Dedifferentiated amniotic fluid mesenchymal stem cell (primary cell): ENCODE measurements around the gene NID2.

ENCODE experiments used
- DNase-seq: peaks from one replicate; pipeline ENCODE4 v3.0.0-alpha.2; 2016; ENCODE audit errors: extremely low spot score

Gene NID2

DNA sequence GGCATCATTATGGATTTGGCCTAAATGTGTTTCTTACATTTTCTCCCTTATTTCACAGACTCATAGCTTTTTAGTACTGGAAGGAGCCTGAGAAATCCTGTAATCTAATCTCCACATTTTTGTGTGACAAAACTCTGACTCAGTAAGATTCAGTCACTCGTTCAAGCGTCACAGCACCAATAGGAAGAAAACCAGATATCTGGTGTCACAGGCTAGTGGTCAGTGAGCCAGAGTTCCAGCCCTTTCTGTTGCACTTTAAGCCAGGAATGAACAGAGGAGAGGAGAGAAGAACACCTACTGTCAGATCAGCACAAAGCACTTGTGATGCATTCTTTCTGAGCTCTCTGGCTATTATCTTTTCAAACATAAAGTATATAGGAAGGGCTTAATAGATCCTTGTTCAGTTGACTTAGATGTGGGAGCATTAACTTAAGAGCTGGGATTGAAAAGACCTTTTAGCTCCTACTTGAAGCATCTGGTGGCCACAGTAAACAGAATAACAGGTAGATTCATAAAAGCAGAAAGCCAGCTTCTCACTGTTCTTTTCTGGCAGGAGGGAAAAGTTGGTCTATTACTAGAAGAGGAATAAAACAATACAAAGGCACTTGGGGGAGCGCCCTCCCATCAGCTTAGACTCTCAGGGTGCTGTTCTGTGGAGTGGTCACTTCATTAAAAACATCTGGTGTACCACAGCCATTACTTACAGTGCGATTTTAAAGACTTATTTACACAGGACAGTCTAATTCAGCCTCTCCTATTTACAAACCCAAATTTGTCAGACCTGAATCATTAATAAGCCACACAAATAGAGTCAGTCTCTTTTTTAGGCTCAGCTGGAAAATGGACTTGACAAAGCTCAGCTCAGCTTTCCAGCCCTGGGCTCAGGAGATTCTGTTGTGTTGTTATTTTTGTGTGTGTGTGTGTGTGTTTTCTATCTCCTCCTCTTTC, 12.2 kb upstream of the NID2 start:
- peak; percentile 92 for DNase-seq

DNA sequence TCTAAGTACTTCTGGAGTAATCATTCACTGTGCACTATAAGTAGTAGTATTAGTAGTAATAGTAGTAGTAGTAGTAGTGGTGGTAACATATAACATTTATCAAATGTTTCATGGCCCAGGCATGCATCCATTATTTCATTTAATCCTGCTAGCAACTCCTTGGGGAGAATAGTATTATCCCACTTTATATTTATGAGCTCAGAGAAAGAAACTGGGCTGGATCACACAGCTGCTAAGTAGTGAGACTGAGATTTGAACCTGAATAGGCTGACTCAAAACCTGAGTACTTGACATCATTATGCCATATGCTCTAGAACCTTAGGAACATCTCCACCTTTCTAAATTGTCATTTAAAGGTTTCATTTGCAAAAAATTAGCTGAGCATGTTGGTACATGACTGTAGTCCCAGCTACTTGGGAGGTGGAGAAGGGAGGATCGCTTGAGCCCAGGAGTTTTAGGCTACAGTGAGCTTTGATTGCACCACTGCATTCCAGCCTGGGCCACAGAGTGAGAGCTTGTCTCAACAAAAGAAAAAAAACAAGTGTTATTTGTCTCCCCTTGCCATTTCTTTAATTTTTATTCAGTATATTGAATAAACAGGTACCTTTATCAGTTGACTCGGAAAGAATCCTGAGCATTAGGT, 11.4 kb upstream of the NID2 start:
- DNase-seq = no peak

DNA sequence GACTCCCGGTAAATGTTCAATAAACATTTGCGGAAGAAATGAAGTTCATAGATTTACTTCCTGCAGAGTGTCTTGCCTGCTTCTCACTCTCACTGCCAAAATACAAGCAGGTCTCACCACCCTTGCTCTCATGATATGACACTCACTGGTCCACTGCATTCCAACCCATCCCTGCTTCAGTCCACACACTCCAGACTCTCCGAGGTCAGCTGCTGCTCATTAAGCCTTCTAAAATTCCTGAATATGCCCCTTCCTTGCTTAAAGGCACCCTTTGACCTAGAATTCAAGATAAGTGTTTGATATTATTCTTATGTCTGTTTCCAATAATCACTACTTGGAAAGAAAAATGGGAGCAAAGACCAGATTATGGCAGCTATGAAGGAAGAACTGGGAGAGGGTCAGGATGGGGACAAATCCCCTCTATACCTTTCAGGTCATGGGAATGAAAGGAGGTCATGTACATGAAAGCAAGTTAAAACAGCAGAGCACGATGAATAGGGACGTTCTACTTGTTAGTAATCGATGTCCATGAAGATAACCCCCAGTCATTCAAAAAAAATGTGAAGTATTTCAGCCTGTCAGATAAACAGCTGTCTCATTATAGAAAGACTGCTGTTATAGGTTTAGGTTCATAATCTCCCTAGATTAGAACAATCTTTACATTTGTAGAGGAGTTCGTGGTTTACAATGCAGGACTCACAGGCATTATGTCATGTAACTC, 10.5 kb upstream of the NID2 start:
- no peak for DNase-seq

DNA sequence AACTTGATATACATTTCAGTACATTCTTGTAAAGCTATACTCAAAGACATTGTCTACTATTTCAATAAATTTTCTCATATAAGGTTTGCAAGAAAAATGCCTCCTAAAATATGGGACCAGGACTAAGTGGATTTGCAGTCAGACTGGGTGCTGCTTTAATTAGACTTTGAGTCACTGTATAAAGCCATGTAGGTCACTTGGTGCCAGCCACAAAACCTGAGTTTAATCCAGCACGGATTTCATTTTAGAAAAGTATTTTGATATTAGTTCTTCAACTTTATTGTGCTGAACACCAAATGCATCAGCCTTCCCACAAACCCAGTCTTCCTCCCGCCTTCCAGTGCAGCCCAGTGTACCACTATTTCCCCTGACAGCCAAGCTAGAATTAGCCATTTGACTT, 9.9 kb upstream of the NID2 start:
- DNase-seq = no peak

DNA sequence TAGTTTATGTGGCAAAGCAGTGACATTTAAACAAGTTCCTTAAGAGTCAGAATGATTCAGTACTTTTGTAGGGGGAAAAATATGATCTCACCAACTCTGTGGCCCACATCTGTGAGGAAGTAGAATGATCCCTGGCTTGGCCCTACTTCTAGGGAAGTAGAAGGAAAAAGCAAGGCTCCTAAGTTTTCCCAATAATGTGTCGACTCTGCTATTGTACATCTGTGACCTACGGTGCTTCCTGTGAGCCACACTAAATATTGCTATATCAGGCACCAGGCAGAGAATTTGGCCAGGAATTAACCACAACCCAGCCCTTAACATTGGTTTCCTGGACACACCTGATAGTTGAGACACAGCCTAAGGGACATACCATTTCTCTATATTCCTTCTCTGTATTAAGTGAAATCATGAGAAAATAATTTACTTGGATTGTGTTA, 9.3 kb upstream of the NID2 start:
- no peak for DNase-seq

DNA sequence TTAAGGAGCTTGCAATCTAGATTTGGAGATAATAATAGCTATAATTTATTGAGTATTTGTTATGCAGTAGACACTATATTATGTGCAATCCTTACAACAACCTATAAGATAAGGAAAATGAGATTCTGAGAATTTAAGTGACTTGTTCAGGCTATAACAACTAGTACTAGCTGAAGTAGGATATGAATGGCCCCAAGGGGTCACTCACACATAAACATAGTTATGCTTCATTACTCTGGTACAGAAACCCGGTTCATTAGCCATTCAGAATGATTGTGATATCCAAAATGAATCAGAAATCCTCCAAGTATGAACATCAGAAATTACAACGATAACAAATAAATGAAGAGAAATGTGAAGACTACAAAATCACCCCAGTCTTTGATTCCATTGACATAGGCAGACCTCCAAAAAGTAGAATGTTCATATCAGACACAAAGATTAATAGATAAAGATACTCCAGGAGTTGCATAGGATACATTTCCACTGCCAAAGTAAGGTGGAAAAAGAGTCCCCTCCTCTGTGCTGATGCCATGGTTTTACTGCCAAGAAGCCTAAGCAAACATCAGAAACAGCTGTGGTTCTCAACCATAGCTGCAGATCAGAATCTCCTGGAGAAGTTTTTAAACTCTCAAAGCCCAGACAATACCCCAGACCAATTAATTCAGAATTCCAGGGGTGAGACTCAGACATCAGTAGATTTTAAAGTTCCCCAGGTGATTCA, 8.6 kb upstream of the NID2 start:
- no peak for DNase-seq

DNA sequence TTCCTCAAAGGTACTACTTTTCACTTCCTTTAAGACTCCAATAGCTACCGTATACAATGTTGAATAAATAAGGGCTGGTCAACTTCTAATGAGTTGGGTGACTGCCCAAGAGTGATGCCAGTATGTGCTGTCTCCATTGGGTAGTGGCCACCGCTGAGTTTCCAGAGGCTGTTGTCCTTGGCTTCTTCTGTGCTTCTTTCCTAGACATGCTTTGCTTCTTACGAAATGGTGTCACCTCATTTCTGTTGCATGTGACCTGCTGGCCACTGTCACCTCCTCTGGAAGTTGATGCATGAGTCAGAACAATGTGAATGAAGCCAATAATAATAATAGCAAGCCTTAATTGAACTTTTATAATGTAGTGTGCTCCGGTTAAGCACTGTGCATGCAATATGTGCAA, 7.5 kb upstream of the NID2 start:
- DNase-seq = peak; percentile 46

DNA sequence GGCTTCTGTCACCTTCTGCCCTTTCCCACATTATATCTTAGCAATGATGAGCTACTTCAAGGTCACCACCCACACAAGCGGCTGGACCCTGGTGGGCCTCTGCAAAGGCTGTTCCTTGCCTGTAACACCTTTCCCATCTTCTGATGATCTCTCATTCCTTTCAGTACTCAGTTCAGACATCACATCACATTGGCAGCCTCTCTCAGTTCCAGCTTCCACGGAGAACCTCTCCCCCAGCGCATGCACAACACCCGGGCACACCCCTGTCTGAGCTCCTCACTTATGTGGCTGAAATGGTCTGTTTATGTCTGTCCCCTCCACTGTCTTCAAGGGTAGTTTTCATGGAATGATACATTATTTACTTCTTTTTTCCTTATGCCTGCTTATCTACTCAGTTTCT, 6.5 kb upstream of the NID2 start:
- no peak for DNase-seq

DNA sequence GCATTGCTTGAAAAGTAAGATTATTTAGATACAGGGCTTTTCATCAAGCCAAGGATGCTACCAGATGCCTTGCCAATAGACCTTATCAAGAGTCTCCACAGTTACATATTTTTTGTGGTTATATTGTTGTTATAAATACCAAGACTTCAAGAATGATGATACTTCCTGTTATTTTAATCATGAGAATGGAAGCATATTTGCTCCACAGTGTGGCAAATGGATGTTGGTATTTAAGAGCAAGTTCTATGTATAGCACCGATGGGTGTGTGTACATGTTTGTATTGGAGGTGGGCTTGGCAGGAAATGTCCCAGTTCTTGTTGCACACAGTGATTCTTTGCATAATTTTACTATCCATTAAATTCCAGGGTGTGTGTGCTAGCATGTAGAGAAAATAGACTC, 4.4 kb upstream of the NID2 start:
- no peak for DNase-seq

DNA sequence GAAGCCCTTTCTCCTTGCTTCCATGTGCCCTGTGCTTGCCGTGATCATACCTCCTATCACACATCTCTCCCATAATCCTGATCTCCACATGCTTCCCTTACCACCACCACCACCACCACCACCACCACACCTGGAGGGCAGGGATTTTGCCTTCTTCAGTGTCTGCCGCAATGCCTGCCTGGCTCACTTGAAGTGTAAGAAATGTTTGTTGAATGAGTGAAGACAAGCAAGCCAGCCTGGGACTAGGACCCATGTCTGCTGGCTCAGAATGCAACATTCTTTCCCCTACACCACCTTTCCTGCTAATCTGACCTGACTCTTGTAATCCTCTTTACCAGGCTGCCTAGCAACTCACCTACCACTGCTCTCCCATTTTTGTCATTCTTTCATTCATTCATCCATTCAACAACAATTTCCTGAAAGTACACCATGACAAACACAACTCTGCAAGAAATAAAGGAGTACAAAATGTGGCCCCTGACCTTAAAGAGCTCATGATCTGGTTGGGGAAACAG, 3.5 kb upstream of the NID2 start:
- DNase-seq = no peak

DNA sequence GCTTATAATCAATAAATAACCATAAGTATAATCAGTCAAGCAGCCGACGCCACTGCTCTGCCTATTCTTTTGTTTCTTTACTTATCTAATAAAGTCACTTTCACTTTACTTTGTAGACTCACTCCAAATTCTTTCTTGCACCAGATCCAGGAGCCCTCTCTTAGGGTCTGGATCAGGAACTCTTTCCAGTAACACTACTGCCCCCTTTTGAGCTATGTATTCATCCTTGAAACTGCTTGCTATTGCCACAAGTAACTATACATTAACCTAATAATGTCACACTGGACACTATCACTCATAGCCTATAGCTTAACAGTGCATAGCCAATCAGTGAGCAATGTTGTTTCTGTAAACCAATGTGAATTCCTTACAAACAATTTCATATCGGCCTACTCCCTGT, 2.8 kb upstream of the NID2 start:
- DNase-seq = no peak

DNA sequence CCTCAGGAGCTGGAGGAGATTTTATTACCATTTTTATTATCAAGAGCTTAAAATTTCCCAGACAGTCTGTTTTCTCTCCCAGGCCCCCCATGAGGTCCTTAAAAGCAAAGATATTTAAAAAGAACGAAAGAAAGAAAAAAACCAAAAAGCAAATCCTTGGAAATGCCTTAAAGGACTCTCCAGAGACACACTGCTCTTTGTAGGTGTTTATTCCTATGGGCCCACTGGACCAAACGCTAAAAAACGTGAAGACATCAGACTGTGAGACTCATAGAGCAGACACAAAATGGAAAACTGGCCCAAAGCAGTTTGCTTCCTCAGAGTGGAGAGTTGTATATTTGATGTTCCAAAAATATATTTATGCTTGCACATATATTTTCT, 1.2 kb upstream of the NID2 start:
- no peak for DNase-seq

DNA sequence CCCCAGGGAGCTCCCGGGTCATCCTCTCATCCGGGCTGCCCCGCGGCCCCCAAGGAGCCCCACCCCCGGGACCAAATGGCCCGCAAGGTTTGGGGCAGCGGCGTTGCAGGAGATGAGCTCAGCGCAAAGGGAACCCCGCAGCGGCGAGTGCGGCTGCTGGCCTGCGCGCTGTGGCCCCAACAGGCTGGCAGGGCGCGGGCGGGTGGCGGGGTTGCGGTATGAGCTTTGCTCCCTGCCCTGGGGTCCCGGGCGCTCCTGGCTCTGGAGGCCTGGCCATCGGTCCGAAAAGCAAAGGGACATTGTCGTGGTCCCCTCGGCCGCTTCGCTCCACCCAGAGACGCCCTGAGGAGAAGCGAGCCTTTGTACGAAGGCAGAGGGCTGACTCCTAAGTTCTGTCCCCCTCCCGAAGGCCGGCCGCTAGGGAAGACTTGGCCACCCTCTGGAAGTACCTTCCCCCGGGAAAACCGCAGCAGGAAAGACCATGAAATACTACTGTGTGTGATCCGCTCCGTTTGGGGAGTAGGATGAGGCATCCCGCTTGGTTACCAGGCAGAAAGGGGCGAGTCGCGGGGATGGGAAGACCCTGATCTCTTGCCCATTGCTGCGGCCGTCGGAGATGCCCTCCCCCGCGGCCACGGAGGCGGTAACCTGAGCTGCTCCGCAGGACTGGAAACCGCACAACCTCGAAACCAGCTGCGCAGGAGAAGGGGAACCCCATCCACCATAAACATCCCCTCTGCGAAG, 620 bp upstream of the NID2 start:
- no peak for DNase-seq

DNA sequence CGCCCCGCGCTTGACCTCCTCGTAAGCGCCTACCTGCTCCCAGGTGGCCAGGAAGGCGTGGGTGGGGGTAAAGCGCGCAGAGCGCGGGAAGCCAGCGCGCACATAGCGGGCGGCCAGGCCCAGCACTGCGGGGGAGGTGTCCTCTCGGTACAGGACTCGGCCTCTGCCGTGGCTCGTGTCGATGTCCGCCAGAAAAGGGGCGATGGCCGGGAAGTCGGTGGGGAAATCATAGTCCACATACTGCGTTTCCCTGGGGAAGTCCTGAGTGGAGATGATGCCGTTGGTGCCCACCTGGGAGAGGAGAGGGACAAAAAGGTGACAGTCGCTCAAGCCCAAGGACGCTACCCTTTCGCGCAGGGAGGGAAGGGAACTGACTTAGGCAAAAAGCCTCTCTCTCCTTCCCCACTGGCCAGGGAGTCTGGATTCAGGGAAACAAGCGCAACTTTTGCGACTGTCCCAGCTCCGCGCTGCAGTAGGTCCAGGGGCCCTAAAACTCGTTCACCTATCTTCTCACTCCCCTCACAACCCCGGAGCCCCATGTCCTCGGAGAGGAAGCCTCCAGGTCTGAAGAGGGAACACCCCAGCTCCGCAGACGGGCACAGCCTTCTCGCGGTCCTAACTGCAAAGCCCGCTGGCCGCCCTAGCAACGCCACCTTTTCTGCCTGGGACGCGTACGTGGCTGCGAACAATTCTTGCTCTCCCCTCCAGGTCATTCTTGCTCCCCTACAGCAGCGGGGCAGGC, 815 bp downstream of the NID2 start:
- DNase-seq = no peak

DNA sequence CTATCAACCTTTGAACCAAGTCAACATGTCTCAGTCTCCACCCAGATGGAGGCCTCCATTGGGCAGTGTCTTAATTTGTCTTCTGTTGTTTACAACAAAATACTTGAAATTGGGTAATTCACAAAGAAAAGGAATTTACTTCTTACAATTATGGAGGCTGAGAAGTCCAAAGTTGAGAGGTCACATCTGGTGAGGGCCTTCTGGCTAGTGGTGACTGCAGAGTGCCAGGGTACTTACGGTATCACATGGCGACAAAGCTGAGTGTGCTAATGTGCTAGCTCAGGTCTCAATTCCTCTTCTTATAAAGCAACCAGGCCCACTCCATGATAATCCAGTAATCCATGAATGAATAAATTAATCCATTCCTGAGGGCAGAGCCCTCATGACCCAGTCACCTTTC, 4.7 kb downstream of the NID2 start:
- no peak for DNase-seq

DNA sequence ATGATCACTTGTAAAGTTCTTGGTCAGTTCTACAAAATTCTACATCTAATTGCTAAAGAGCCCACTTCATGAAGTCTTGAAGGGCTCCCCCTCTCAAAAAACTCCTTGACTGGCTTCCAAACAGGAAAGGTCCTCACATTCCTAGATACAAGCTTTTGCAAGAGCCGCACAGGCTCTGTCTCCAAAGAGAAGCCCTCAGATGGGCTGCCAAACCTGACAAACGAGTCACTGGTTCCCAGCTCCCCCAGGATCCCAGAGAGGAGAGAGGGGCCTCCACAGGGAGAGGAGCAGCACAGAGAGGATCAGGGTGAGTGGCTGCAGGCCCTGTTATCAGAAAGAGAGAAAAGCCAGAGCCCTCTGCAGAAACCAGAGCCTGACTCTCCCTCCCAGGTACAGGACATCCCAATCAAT, 5.8 kb downstream of the NID2 start:
- no peak for DNase-seq

DNA sequence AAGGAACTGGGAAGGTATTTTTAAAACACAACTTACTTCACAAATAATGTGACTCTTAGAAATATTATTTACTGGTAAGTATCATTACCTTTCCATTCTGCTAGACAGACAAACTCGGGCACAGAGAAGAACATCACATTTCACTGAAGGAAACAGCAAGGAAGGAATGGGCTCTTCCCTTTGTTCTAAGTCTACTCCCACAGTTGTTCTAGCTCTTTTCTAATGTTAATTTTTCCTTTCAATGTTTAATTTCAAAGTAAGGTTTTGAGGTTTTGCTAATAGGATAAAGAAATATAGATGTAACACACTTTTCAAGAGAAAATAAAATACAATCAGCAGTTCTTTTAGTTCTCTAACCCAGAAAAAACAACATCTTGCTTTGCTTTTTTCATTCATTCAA, 7.0 kb downstream of the NID2 start:
- DNase-seq = no peak

DNA sequence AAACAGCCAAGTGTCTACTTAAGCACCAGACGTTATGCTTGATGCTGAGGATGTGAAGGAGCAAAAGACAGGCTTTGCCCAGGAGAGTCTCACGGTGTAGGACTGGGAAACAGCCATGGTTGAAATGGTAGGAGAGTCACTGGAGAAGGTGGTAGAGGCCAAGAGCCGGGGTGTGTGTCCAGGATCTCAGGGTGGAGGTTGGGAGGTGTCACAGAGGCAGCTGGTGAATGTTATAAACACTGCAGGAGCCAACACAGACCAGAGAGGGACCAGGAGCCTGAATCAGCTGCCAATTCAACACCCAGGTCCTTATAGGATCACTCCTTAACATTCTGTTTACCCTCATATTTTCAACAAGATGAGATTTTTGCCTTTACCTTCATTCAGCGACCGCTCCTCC, 7.5 kb downstream of the NID2 start:
- no peak for DNase-seq

DNA sequence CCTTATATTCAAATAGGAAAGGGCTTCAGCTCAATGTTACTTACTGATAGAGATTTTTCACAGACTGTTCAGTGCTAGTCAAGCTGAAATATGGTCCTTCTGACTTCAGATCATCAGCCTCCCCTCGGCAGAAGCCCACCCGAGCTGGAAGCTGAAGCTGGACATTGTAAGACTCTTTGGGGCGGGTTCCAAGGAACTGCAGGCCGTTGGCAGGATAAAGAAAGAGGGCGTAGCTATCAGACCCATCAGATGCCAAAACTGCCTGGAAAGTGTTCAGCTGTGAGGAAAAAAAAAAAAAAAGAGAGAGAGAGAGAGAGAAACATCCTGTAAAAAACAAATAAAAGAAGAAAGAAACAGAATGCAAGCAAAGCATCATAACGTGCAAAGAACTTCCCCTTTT, 8.8 kb downstream of the NID2 start:
- no peak for DNase-seq

DNA sequence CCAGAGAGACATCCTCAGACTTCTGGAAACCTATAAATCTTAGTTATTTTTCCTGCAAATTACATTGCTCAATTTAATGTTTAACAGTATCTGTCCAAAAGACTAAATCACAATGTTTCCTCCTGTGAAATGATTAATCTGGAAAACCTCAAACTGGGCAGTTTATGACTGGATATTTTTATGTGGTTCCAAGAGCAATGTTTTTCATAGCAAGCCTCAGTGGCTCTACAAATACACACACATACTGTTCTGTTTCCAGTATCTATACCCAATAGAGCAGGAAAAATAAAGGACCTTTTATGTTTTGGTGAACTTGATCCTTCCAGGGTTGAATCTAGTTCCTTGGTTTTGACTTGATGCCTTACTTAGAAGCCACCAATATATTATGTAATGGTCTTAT, 9.2 kb downstream of the NID2 start:
- no peak for DNase-seq
